ENCODE data around the gene TYMS. TPM values are rescaled to one million over a fixed set of nuclear protein-coding genes. Genes with fewer than 3 reads are reported as not detected.

Gene TYMS
- total RNA-seq, 2 donors from 2014 or later: 32.8 to 131 TPM

DNA sequence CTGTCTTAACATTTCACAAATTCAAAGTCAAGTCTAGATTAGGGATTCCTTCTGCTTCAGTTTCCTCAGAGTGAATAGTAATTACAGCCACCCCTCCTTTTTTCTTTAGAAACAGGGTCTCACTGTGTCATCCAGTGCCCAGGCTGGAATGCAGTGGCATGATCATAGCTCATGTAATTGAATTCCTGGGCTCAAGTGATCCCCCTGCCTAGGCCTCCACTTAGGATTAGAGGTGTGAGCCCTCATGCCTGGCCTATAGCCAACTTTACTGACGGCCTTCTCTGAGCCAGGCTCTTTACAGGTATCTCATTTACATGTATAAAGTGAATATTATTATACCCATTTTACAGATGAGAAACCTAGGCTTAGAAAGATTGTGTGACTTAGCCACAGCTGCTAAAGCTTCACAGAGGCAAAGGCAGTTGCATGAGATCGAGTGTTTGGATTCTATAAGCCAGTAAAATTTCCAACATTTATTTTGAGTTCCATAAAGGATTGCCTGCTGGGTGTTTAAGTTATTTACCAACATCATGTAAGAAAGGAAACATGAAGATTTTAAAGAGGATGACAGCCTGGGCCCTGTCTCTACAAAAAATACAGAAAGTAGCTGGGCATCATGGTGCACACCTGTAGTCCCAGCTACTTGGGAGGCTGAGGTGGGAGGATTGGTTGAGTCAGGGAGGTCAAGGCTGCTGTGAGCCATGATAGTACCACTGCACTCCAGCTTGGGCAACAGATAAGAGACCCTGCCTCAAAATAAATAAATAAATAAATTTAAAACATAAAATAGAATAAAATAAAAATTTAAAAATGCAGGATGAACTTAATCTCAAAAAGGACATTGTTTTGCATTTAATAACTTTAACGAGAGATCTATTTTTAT, 53.2 kb downstream of the TYMS start:
- H3K9ac ChIP-seq (ENCODE audit: low read depth in 2 of 2, low read length in 2 of 2): peak overlapping the region in 1 of 2 donors; percentile 86
- no peaks in the 10 kb centered on the region for H3K4me1 ChIP-seq
- H3K27ac ChIP-seq: no peak overlapping the region
- H3K9me3 ChIP-seq: no peaks in the 10 kb centered on the region
- intact Hi-C loops (cut with DNase I): no loop called here
- H3K36me3 ChIP-seq: no peaks in the 10 kb centered on the region
- no peak for DNase-seq
- no peak overlapping the region for H3K4me3 ChIP-seq
- no peaks in the 10 kb centered on the region for H3K27me3 ChIP-seq
- TF ChIP-seq CTCF (IDR thresholded peaks at IDR 0.05): no peak

GRCh38 chr18:711310-711656, 53.8 kb downstream of the TYMS start:
- intact Hi-C loops (cut with DNase I): no loop called here
- H3K4me1 ChIP-seq: no peaks in the 10 kb centered on the region
- H3K36me3 ChIP-seq: no peaks in the 10 kb centered on the region
- DNase-seq: no peak
- peak overlapping the region; percentile 62 for H3K27ac ChIP-seq
- H3K9ac ChIP-seq (ENCODE audit: low read depth in 2 of 2, low read length in 2 of 2): peak overlapping the region; percentile 76 to 86
- no peaks in the 10 kb centered on the region for H3K9me3 ChIP-seq
- TF ChIP-seq CTCF (IDR thresholded peaks at IDR 0.05): no peak
- peak overlapping the region; percentile 54 for H3K4me3 ChIP-seq
- no peaks in the 10 kb centered on the region for H3K27me3 ChIP-seq

DNA sequence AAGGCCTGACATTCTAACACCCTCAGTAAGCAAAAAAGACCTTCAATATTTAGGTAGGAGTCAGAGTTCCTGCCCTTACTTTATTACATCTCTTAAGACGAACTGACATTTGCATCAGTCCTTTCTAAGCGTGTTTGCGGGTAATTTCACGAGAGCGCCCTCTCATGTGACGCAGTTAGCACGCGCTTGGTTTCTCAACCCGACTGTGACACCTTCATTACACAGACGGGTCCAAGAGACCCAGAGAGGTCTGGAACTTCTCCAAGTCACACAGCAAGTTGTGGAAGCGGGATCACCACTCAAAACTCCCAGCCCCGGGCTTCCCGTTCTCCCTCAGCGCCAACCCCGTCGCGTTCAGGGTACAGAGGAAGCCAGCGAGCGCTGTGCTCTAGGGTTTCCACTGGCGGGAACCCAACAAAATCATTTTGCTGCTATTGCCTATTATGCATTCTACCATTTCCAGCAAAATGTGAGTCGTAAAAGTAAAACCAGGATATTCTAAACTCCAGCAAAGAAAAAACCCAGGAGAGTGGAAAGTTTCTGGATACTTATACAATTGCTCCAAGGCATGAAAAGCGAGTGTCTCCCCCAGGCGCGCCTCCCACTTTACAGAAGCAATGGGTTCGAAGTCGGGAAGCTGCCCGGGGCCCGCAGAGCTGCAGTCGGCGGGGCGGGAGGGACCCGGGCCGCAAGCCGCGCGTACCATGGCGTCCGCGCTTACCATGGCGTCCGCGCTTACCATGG, 54.4 kb downstream of the TYMS start:
- TF ChIP-seq CTCF (IDR thresholded peaks at IDR 0.05): no peak
- peak; percentile 85 for DNase-seq
- intact Hi-C loops (cut with DNase I): no loop called here

DNA sequence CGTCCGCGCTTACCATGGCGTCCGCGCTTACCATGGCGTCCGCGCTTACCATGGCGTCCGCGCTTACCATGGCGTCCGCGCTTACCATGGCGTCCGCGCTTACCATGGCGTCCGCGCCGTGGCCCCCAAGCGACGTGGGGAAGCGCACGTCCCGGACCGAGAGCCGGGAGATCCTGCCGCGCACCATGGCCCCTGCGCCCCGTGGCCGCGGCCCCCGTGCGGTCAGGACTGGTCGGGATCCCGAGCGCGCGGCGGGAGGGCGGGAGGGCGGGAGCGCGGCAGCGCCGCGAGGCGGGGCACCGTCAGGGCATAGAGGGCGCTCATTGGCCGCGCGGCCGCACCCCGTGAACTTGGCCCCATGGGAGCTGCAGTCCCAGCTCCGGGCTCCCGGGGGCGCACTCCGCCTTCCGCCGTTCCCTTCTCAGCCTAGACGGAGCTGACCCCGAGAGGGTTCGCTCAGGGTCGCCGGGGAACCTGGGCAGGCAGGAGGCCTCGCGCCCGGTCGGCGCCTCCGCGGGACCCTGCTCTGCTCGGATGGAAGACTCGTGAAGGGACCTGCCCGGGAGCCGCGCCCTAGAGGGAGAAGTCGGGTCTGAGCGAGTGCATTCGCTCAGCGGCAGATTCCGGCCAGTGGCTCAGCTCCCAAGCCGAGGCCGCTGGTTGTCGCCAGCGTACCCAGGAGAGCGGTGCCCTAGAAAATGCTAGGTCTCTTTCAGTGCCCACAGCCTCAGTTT, 55.1 kb downstream of the TYMS start, which contains the start of gene ENOSF1:
Gene ENOSF1, minus strand, starts transcription at position 230 of the 734 bp plus-strand sequence. Its CDS starts 43 bp downstream, at position 187.
- Histone ChIP-seq H3K9me3 (no peaks in the 10 kb centered on the region), H3K36me3 (no peaks in the 10 kb centered on the region), H3K9ac (ENCODE audit: low read depth in 2 of 2, low read length in 2 of 2) (peak within 1 kb of the TSS; percentile 76 to 86), H3K27me3 (no peaks in the 10 kb centered on the region), H3K4me3 (peak within 1 kb of the TSS; percentile 54), H3K27ac (peak within 1 kb of the TSS; percentile 62), H3K4me1 (no peaks in the 10 kb centered on the region)
- intact Hi-C loops (cut with DNase I): no loop called here
- TF ChIP-seq CTCF (IDR thresholded peaks at IDR 0.05): peak; percentile 92
- peak; percentile 92 for DNase-seq

More for the DNA sequence above, 54.4 kb downstream of the TYMS start:
- no peaks in the 10 kb centered on the region for H3K27me3 ChIP-seq
- H3K4me3 ChIP-seq: peak overlapping the region; percentile 54
- peak overlapping the region; percentile 76 to 86 for H3K9ac ChIP-seq (ENCODE audit: low read depth in 2 of 2, low read length in 2 of 2)
- no peaks in the 10 kb centered on the region for H3K36me3 ChIP-seq
- H3K9me3 ChIP-seq: no peaks in the 10 kb centered on the region
- peak overlapping the region; percentile 62 for H3K27ac ChIP-seq
- no peaks in the 10 kb centered on the region for H3K4me1 ChIP-seq

DNA sequence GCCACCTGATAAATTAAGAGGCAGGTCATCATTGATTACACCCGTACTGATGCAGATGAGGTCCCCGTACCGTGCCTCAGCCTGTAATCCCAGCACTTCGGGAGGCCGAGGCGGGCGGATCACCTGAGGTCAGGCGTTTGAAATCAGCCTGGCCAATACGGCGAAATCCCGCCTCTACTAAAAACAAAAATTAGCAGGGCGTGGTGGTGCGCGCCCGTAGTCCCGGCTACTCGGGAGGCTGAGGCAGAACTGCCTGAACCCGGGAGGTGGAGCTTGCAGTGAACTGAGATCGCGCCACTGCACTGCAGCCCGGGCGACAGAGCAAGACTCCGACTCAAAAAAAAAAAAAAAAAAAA, 55.7 kb downstream of the TYMS start:
- peak overlapping the region; percentile 54 for H3K4me3 ChIP-seq
- peak overlapping the region; percentile 62 for H3K27ac ChIP-seq
- TF ChIP-seq CTCF (IDR thresholded peaks at IDR 0.05): no peak
- H3K9ac ChIP-seq (ENCODE audit: low read depth in 2 of 2, low read length in 2 of 2): peak overlapping the region in 1 of 2 donors; percentile 68
- intact Hi-C loops (cut with DNase I): no loop called here
- H3K27me3 ChIP-seq: no peaks in the 10 kb centered on the region
- no peaks in the 10 kb centered on the region for H3K9me3 ChIP-seq
- H3K4me1 ChIP-seq: no peaks in the 10 kb centered on the region
- no peak for DNase-seq
- H3K36me3 ChIP-seq: no peaks in the 10 kb centered on the region
